H1 (cell line): ENCODE data around the gene GALNT7. TPM values are rescaled to one million over a fixed set of nuclear protein-coding genes. Genes with fewer than 3 reads are reported as not detected.

Experiments
- CTCF ChIA-PET: fragments of 300-600 bp; sonication (Branson Sonifier 250); formaldehyde crosslinking; loops from one replicate; lab custom pipeline; 2021; ENCODE audit not compliant: partially characterized antibody; lab: Charles Lee
- POLR2A ChIA-PET: fragments of 300-600 bp; sonication (Branson Sonifier 250); formaldehyde crosslinking; loops from one replicate; lab custom pipeline; 2021; ENCODE audit warnings: inconsistent platforms; ENCODE audit not compliant: partially characterized antibody; lab: Charles Lee
- DNase-seq, 2 experiments: peaks; one replicate each; pipeline versions ENCODE4 v3.0.0 to v3.0.0-alpha.2; 2010 to 2022; ENCODE audit warnings: low spot score in 2 of 2, low read depth in 1 of 2, mixed read lengths in 1 of 2
- FAIRE-seq: peaks from 2 replicates; lab custom pipeline; 2011; peaks lifted over from hg19 to GRCh38; lab: Jason Lieb, UNC
- H2AFZ ChIP-seq: 2 replicates; pipeline ENCODE4 v1.8.1; 2012; ENCODE audit warnings: low read length, inconsistent platforms
- H2AK5ac ChIP-seq: 2 replicates; pipeline ENCODE4 v1.6.1; 2013; ENCODE audit warnings: low read depth, low read length
- H2BK120ac ChIP-seq: replicated peaks from 2 replicates; pipeline ENCODE3; 2013; ENCODE audit warnings: low read depth, low read length, inconsistent platforms
- H2BK12ac ChIP-seq: 2 replicates; pipeline ENCODE4 v1.6.1; 2013; ENCODE audit warnings: low read depth, low read length
- H2BK15ac ChIP-seq: 2 replicates; pipeline ENCODE4 v1.6.1; 2013; ENCODE audit warnings: low read length
- H2BK20ac ChIP-seq: 2 replicates; pipeline ENCODE4 v1.6.1; 2013; ENCODE audit warnings: low read length
- H2BK5ac ChIP-seq: 2 replicates; pipeline ENCODE4 v1.6.1; 2013; ENCODE audit warnings: low read depth, low read length
- H3K14ac ChIP-seq: 2 replicates; pipeline ENCODE4 v1.6.1; 2013; ENCODE audit warnings: inconsistent platforms; ENCODE audit not compliant: insufficient read length
- H3K18ac ChIP-seq: 2 replicates; pipeline ENCODE4 v1.6.1; 2013; ENCODE audit warnings: low read length; ENCODE audit errors: extremely low read depth
- H3K23ac ChIP-seq: 2 replicates; pipeline ENCODE4 v1.6.1; 2013; ENCODE audit warnings: inconsistent platforms; ENCODE audit not compliant: insufficient read length
- H3K23me2 ChIP-seq: 2 replicates; pipeline ENCODE4 v1.6.1; 2013; ENCODE audit warnings: low read depth, low read length
- H3K27ac ChIP-seq: 2 replicates; pipeline ENCODE4 v1.6.1; 2011; ENCODE audit warnings: low read depth, low read length, inconsistent platforms
- H3K27me3 ChIP-seq, 4 experiments: replicated peaks in 1 of 4; 1 replicate in 1 of 4; 2 replicates in 3 of 4; pipeline versions ENCODE4 v1.6.1 to v1.8.1; 2011 to 2013; ENCODE audit warnings: low read length in 3 of 4, mild to moderate bottlenecking in 3 of 4, inconsistent platforms in 2 of 4, mixed read lengths in 2 of 4, moderate library complexity in 1 of 4; ENCODE audit not compliant: control insufficient read depth in 3 of 4, insufficient read depth in 3 of 4; ENCODE audit errors: extremely low read depth in 1 of 4
- H3K36me3 ChIP-seq, 4 experiments: 2 replicates each; pipeline versions ENCODE4 v1.6.1 to v1.8.1; 2011 to 2013; ENCODE audit warnings: mild to moderate bottlenecking in 4 of 4, low read length in 3 of 4, moderate library complexity in 2 of 4, control low read depth in 1 of 4, inconsistent platforms in 1 of 4; ENCODE audit not compliant: insufficient read depth in 4 of 4, control insufficient read depth in 2 of 4
- H3K4ac ChIP-seq: replicated peaks from 2 replicates; pipeline ENCODE3; 2013; ENCODE audit warnings: low read length, low read depth, mixed read lengths, inconsistent platforms; ENCODE audit not compliant: insufficient read length
- H3K4me1 ChIP-seq, 4 experiments: replicated peaks in 1 of 4; 1 replicate in 1 of 4; 2 replicates in 3 of 4; pipeline versions ENCODE4 v1.6.1 to v1.8.1; 2011 to 2013; ENCODE audit warnings: low read length in 3 of 4, inconsistent platforms in 2 of 4, mixed read lengths in 1 of 4; ENCODE audit not compliant: insufficient read depth in 4 of 4, control insufficient read depth in 3 of 4
- H3K4me2 ChIP-seq, 2 experiments: 2 replicates each; pipeline versions ENCODE4 v1.6.1 to v1.8.1; 2011 to 2013; ENCODE audit warnings: low read depth in 2 of 2, low read length in 2 of 2, control low read depth in 1 of 2, inconsistent platforms in 1 of 2, mild to moderate bottlenecking in 1 of 2; ENCODE audit not compliant: insufficient read depth in 1 of 2
- H3K4me3 ChIP-seq, 4 experiments: fragments of 200-600, 300-600 bp in 1 of 4; sonication (generic), shearing (Covaris generic), sonication (Bioruptor Twin) in 1 of 4; 2 replicates each; pipeline versions ENCODE4 v1.5.1 to v1.8.1; 2011 to 2016; ENCODE audit warnings: low read length in 4 of 4, low read depth in 3 of 4, control low read depth in 2 of 4, inconsistent platforms in 2 of 4, mild to moderate bottlenecking in 2 of 4, mixed read lengths in 1 of 4, moderate library complexity in 1 of 4; ENCODE audit not compliant: insufficient read depth in 2 of 4; ENCODE audit errors: extremely low read depth in 1 of 4
- H3K56ac ChIP-seq: replicated peaks from 2 replicates; pipeline ENCODE3; 2013; ENCODE audit warnings: low read depth, mild to moderate bottlenecking, mixed read lengths, low read length, inconsistent platforms; ENCODE audit not compliant: insufficient read length
- H3K79me1 ChIP-seq: 2 replicates; pipeline ENCODE4 v1.6.1; 2013; ENCODE audit warnings: low read depth, low read length, control low read depth
- H3K79me2 ChIP-seq, 2 experiments: 2 replicates each; pipeline versions ENCODE4 v1.6.1 to v1.8.1; 2012 to 2013; ENCODE audit warnings: low read length in 2 of 2, mild to moderate bottlenecking in 2 of 2, inconsistent platforms in 1 of 2; ENCODE audit not compliant: insufficient read depth in 2 of 2, control insufficient read depth in 1 of 2
- H3K9ac ChIP-seq, 4 experiments: replicated peaks in 1 of 4; 1 replicate in 1 of 4; 2 replicates in 3 of 4; pipeline versions ENCODE4 v1.6.1 to v1.8.1; 2011 to 2013; ENCODE audit warnings: low read depth in 3 of 4, low read length in 3 of 4, control low read depth in 2 of 4, mild to moderate bottlenecking in 2 of 4, moderate library complexity in 2 of 4, inconsistent platforms in 1 of 4; ENCODE audit errors: extremely low read depth in 1 of 4
- H3K9me3 ChIP-seq, 2 experiments: 2 replicates each; pipeline versions ENCODE4 v1.6.1 to v1.8.1; 2012 to 2013; ENCODE audit warnings: mild to moderate bottlenecking in 2 of 2, moderate library complexity in 2 of 2, control low read depth in 1 of 2, inconsistent platforms in 1 of 2, low read depth in 1 of 2, low read length in 1 of 2, mixed read lengths in 1 of 2; ENCODE audit not compliant: insufficient read depth in 2 of 2
- H4K20me1 ChIP-seq, 2 experiments: replicated peaks in 1 of 2; 2 replicates each; pipeline versions ENCODE3 to v1.8.1; 2011 to 2013; ENCODE audit warnings: inconsistent platforms in 2 of 2, low read length in 2 of 2, mild to moderate bottlenecking in 1 of 2; ENCODE audit not compliant: insufficient read depth in 2 of 2, control insufficient read depth in 1 of 2
- H4K5ac ChIP-seq: 2 replicates; pipeline ENCODE4 v1.6.1; 2013; ENCODE audit warnings: low read length, low read depth, mixed read lengths, inconsistent platforms; ENCODE audit not compliant: insufficient read length
- H4K8ac ChIP-seq: 2 replicates; pipeline ENCODE4 v1.8.0; 2013; ENCODE audit warnings: mild to moderate bottlenecking, moderate library complexity, low read length, inconsistent platforms; ENCODE audit not compliant: insufficient read depth; ENCODE audit errors: extremely low read depth
- H4K91ac ChIP-seq: replicated peaks from 2 replicates; pipeline ENCODE3; 2013; ENCODE audit warnings: low read length, mixed read lengths, inconsistent platforms; ENCODE audit not compliant: insufficient read length
- KDM1A ChIP-seq: fragments of 200-600, 300-600 bp; sonication (generic); IDR thresholded peaks from 2 replicates; pipeline ENCODE4 v1.7.1; 2016; ENCODE audit warnings: mild to moderate bottlenecking, low read length, borderline replicate concordance
- TEAD4 ChIP-seq: IDR thresholded peaks from 2 replicates; pipeline ENCODE4 v1.6.1; 2012; ENCODE audit warnings: low read depth, low read length, inconsistent platforms, mixed read lengths
- polyA plus RNA-seq, 7 experiments: library from polyadenylated mRNA; depleted of rRNA in 3 of 7; stranded (reverse) in 5 of 7; unstranded in 2 of 7; fragments of >200 nt in 5 of 7; fragments of 200-250 nt in 2 of 7; gene quantifications; 1 replicate in 5 of 7; 2 replicates in 1 of 7; 4 replicates in 1 of 7; pipeline versions ENCODE4 v1.2.1 to v1.2.3, GENCODE V29; 2011 to 2013; ENCODE audit warnings: missing spikeins in 2 of 7, mixed read lengths in 2 of 7
- total RNA-seq: library from RNA; stranded (reverse); fragmentation: NEBNext Ultra II Directional; extraction: Animal tissue kit (Norgen Biotek cat#: 25700); gene quantifications from 2 replicates; pipeline ENCODE4 v1.2.1, GENCODE V29; 2021

GALNT7 gene
- total and polyA plus RNA-seq, 2 of the 8 experiments (the other 6 are each of a cell fraction or from before 2014, with no cell fraction given): 22.4 to 85.5 TPM

GRCh38 chr4:173245952-173246351 is 77.3 kb downstream of the GALNT7 start:
- peaks cover 0 to 4% of the 10 kb centered on the region in 2 experiments for H4K20me1 ChIP-seq
- no peak overlapping the region; the same call in 1 of the 2 replicates for H2BK5ac ChIP-seq
- POLR2A ChIA-PET: interaction anchor here (1.0 kb wide), 1 partner anchor 88 kb away, joined by 3 read pairs; the partner anchor contains the start of gene HMGB2
- H3K9me3 ChIP-seq: no peaks in the 10 kb centered on the region
- peaks cover 6 to 86% of the 10 kb centered on the region in 2 experiments for H3K79me2 ChIP-seq
- H2AFZ ChIP-seq: no peak overlapping the region
- FAIRE-seq (no peak), DNase-seq (no peak)
- H2BK20ac ChIP-seq: no peak overlapping the region
- peak overlapping the region in 1 of 4 experiments; percentile 13; a peak in 1 of 8 replicates for H3K4me3 ChIP-seq
- no peak for TF ChIP-seq KDM1A
- 0 out of 2 replicates have a peak, but pooled peaks have one; percentile 12 for TF ChIP-seq TEAD4
- no peak overlapping the region for H3K4ac ChIP-seq
- no peak overlapping the region for H3K14ac ChIP-seq
- no peak overlapping the region for H4K8ac ChIP-seq
- no peak overlapping the region for H2BK15ac ChIP-seq
- peak overlapping the region; percentile 32 to 41; a peak in 1 of 4 replicates for H3K4me2 ChIP-seq
- H3K23me2 ChIP-seq: no peaks in the 10 kb centered on the region
- H3K56ac ChIP-seq: no peak overlapping the region
- H3K36me3 ChIP-seq: peaks cover 0 to 3% (median 0%) of the 10 kb centered on the region in 4 experiments; a peak in 1 of 8 replicates
- peak overlapping the region; percentile 81 for H3K18ac ChIP-seq
- no peak overlapping the region for H4K91ac ChIP-seq
- peaks cover 1 to 30% (median 17%) of the 10 kb centered on the region in 4 experiments; a peak in 6 of 7 replicates for H3K4me1 ChIP-seq
- peaks cover 9% of the 10 kb centered on the region for H3K79me1 ChIP-seq
- no peak overlapping the region for H2BK120ac ChIP-seq
- no peak overlapping the region for H2AK5ac ChIP-seq
- H3K27me3 ChIP-seq: no peaks in the 10 kb centered on the region; a peak in 1 of 7 replicates
- H3K23ac ChIP-seq: no peak overlapping the region
- CTCF ChIA-PET: interaction anchor here (1.1 to 2.7 kb wide), 8 partner anchors 12 to 233 kb away, joined by 3 to 13 read pairs (median 4); no protein-coding TSS in a partner anchor
- H3K9ac ChIP-seq: no peak overlapping the region
- 0 out of 2 replicates have a peak overlapping the region, but pooled peaks have one; percentile 37 for H3K27ac ChIP-seq
- H4K5ac ChIP-seq: no peak overlapping the region
- no peak overlapping the region for H2BK12ac ChIP-seq
